DOHH2 (cell line): ENCODE measurements around the gene CRYM.

ENCODE experiments used
- H3F3A ChIP-seq: fragments of 200-600 bp; sonication (generic), shearing (Covaris generic); 2 replicates; pipeline ENCODE4 v1.6.0; 2016; ENCODE audit warnings: antibody characterized with exemption, mild to moderate bottlenecking; ENCODE audit not compliant: control insufficient read depth, insufficient read depth
- H3K27ac ChIP-seq: fragments of 200-600 bp; sonication (generic); 2 replicates; pipeline ENCODE4 v1.5.1; 2014; ENCODE audit warnings: low read depth, mild to moderate bottlenecking, low read length, moderate library complexity
- H3K27me3 ChIP-seq: fragments of 200-600 bp; sonication (generic); 2 replicates; pipeline ENCODE4 v1.6.1; 2014; ENCODE audit warnings: mild to moderate bottlenecking, low read length, mixed read lengths; ENCODE audit not compliant: control insufficient read depth
- H3K36me3 ChIP-seq: fragments of 200-600 bp; sonication (generic); 2 replicates; pipeline ENCODE4 v1.6.1; 2014; ENCODE audit warnings: mild to moderate bottlenecking, low read length, moderate library complexity, mixed read lengths; ENCODE audit not compliant: control insufficient read depth
- H3K4me1 ChIP-seq: fragments of 200-600 bp; sonication (generic); 2 replicates; pipeline ENCODE4 v1.6.1; 2014; ENCODE audit warnings: mild to moderate bottlenecking, low read length, mixed read lengths; ENCODE audit not compliant: control insufficient read depth
- H3K4me2 ChIP-seq: fragments of 200-600 bp; sonication (generic); 2 replicates; pipeline ENCODE4 v1.6.0; 2014; ENCODE audit warnings: mild to moderate bottlenecking, low read length, moderate library complexity
- H3K4me3 ChIP-seq: fragments of 200-600 bp; sonication (generic); 2 replicates; pipeline ENCODE4 v1.5.1; 2014; ENCODE audit warnings: mild to moderate bottlenecking, low read length, mixed read lengths
- H3K79me2 ChIP-seq: fragments of 200-600 bp; sonication (generic); 2 replicates; pipeline ENCODE4 v1.6.1; 2014; ENCODE audit warnings: mild to moderate bottlenecking, low read length, mixed read lengths; ENCODE audit not compliant: control insufficient read depth
- H3K9me2 ChIP-seq: fragments of 200-600 bp; sonication (generic); replicated peaks from 2 replicates; pipeline ENCODE4 v1.6.1; 2014; ENCODE audit warnings: mild to moderate bottlenecking, low read length, mixed read lengths; ENCODE audit not compliant: control insufficient read depth
- H3K9me3 ChIP-seq: fragments of 200-600 bp; sonication (generic); 2 replicates; pipeline ENCODE4 v1.6.1; 2014; ENCODE audit warnings: antibody characterized with exemption, low read length, mixed read lengths; ENCODE audit not compliant: control insufficient read depth, insufficient read depth
- H4K20me1 ChIP-seq: fragments of 200-600 bp; sonication (generic); 2 replicates; pipeline ENCODE4 v1.6.0; 2014; ENCODE audit warnings: low read depth, mild to moderate bottlenecking, antibody characterized with exemption, low read length, moderate library complexity; ENCODE audit not compliant: control insufficient read depth, insufficient read depth
- EZH2phosphoT487 ChIP-seq: fragments of 200-600 bp; sonication (generic); IDR thresholded peaks from 2 replicates; pipeline ENCODE4 v1.6.1; 2017; ENCODE audit warnings: borderline replicate concordance, mild to moderate bottlenecking, antibody characterized with exemption, low read length, moderate library complexity, mixed read lengths
- TF ChIP-seq, protein P1 (sequence below): fragments of 200-600 bp; sonication (generic); IDR thresholded peaks from one replicate; pipeline ENCODE4 v1.5.1; 2014; ENCODE audit warnings: antibody characterized with exemption, mild to moderate bottlenecking, low read depth, low read length; ENCODE audit not compliant: poor library complexity, severe bottlenecking

Gene CRYM

DNA sequence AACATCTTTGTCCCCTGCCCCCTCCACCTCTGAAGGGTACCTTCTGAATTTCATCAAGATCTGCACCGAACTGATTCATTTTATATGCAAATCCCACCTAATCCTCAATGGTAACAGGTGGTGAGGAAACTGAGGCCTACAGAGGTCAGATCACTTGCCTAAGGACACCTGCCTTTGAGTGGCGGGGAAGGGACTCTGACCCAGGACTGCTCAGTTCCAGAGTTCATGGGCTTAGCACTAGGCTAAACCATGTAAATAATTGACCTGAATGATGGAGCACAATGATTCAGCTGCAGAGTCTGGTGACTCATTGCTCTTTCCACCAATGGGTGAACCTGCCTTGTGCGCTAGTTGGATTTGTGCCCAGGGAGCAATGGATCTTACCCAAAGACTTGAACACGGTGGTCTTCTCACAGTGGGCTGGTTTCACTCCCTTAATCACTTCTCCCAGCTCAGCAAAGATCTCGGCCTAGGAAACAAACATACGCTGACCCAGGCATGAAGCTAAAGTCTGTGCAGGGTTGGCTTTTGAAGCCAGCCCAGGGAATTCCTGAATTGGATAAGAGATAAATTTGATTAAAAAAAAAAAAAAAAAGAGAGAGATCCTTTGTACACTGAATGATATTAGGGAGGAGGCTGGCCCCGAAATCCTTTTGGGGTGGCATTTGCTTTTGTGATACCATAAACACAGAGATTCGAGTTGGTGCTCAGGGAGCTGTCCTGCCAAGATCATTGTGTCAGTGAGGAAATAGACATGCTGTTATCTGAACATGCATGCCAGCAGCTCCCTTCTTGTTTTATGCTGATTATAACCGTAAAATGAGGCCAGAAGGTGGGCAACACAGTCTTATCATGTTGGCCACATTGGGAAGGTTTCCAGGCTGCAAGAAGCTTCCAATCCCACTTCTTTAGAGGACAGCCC lies 17.0 kb downstream of the CRYM start:
- 0 out of 2 replicates have a peak, but pooled peaks cover 3% of the 10 kb centered on the region for H4K20me1 ChIP-seq
- no peak overlapping the region for H3K27ac ChIP-seq
- no peaks in the 10 kb centered on the region for H3F3A ChIP-seq
- no peaks in the 10 kb centered on the region for H3K9me2 ChIP-seq
- H3K27me3 ChIP-seq, result peaks cover 61% of the 10 kb centered on the region
- no peak overlapping the region for H3K4me3 ChIP-seq
- no peaks in the 10 kb centered on the region for H3K9me3 ChIP-seq
- no peak for TF ChIP-seq EZH2phosphoT487
- TF ChIP-seq, protein P1, sequence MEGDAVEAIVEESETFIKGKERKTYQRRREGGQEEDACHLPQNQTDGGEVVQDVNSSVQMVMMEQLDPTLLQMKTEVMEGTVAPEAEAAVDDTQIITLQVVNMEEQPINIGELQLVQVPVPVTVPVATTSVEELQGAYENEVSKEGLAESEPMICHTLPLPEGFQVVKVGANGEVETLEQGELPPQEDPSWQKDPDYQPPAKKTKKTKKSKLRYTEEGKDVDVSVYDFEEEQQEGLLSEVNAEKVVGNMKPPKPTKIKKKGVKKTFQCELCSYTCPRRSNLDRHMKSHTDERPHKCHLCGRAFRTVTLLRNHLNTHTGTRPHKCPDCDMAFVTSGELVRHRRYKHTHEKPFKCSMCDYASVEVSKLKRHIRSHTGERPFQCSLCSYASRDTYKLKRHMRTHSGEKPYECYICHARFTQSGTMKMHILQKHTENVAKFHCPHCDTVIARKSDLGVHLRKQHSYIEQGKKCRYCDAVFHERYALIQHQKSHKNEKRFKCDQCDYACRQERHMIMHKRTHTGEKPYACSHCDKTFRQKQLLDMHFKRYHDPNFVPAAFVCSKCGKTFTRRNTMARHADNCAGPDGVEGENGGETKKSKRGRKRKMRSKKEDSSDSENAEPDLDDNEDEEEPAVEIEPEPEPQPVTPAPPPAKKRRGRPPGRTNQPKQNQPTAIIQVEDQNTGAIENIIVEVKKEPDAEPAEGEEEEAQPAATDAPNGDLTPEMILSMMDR, result no peak
- no peaks in the 10 kb centered on the region for H3K79me2 ChIP-seq
- H3K4me2 ChIP-seq, result no peak overlapping the region
- H3K4me1 ChIP-seq, result peaks cover 16% of the 10 kb centered on the region
- no peaks in the 10 kb centered on the region for H3K36me3 ChIP-seq

DNA sequence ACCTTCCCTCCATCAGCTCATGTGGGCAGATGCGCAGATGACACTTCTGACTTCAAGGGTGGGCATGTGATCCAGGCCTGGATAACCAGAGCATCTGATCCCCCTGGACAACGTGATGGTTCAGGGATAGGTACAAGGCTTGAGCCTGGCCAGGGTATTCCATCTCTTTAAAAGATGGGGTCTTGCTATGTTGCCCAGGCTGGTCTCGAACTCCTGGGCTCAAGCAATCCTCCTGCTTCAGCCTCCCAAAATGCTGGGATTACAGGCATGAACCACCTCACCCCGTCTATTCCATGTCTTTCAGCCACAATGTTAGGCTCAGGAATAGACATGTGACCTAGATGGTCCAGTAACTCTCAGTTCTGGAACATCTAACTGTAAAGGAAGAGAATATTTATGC lies 20.8 kb downstream of the CRYM start:
- Histone ChIP-seq H3K4me2 (no peak overlapping the region), H3K79me2 (no peaks in the 10 kb centered on the region), H3K4me1 (no peaks in the 10 kb centered on the region), H3F3A (no peaks in the 10 kb centered on the region), H3K27ac (no peak overlapping the region), H3K9me3 (no peaks in the 10 kb centered on the region), H3K36me3 (no peaks in the 10 kb centered on the region), H4K20me1 (no peaks in the 10 kb centered on the region), H3K4me3 (no peak overlapping the region), H3K9me2 (no peaks in the 10 kb centered on the region), H3K27me3 (peaks cover 51% of the 10 kb centered on the region)
- TF ChIP-seq, protein P1, result no peak
- TF ChIP-seq EZH2phosphoT487, result no peak

GRCh38 chr16:21256636-21257035 lies 21.5 kb downstream of the CRYM start:
- TF ChIP-seq, protein P1, result no peak
- no peak for TF ChIP-seq EZH2phosphoT487
- peaks cover 48% of the 10 kb centered on the region for H3K27me3 ChIP-seq
- no peaks in the 10 kb centered on the region for H4K20me1 ChIP-seq
- no peak overlapping the region for H3K27ac ChIP-seq
- no peaks in the 10 kb centered on the region for H3K36me3 ChIP-seq
- H3K4me2 ChIP-seq, result no peak overlapping the region
- no peaks in the 10 kb centered on the region for H3K9me2 ChIP-seq
- H3K9me3 ChIP-seq, result no peaks in the 10 kb centered on the region
- H3F3A ChIP-seq, result no peaks in the 10 kb centered on the region
- H3K79me2 ChIP-seq, result no peaks in the 10 kb centered on the region
- H3K4me1 ChIP-seq, result no peaks in the 10 kb centered on the region
- no peak overlapping the region for H3K4me3 ChIP-seq
